Activated effector memory CD4-positive, alpha-beta T cell treated with anti-CD3 and anti-CD28 coated beads, Interleukin-2, amount 50 U/mL, for 16 hours (primary cell): ENCODE measurements around the gene MMAB.

Source experiments
- DNase-seq: peaks from one replicate; pipeline ENCODE4 v3.0.0-alpha.2; 2020

MMAB gene

DNA sequence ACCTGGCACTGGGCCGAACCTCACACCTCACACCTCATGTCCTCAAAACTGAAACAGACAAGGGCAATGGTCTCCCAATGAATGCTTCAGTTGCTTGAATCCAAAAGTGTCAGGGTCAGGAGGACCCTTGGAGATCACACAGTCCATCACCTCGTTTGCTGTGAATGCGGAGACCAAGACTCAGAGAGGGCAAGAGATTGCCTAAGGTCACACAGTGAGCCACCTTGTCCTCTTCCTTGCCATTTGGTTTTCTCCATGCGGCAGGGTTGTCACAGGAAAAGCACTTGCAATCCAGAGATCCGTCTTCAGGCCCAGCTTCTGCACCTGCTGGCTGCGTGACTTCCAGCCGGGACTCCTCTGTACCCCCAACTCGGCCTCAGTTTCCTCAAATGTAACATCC, 28.3 kb upstream of the MMAB start:
- DNase-seq = no peak

DNA sequence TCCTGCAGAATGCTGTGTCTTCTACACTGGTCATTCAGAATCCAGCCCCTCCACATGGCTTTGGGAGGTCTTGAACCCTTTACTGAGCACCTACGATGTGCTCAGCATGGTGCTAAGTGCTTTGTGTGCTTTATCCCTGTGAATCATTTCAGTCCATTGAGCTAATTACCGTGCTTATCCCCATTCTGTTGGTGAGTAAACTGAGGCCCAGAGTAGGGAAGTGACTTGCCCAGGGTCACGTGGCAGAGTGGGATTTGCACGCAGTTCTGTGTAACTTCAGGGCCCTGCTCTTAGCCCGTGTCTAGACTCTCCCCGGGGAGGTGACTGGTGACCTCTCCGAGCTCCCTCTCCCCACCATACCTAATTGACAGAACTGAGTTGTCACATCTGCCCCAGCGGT, 27.7 kb upstream of the MMAB start:
- DNase-seq = no peak

DNA sequence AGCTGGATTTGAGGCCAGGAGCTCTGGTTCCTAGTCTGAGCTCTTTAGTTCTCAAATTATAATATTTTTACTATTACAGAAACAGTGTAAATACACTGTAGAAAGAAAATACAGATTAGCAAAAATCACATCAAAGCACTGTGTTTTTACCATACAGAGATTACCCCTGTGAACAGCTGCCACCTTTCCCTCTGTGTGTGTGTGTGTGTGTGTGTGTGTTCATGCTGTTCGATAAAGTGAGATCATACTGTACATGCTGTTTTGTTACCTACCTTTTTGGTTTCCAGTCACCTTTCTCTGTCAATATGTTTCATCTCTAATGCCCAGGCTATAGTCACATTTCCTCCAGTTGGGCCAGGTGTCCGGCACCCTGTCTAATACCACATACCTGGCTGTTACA, 27.2 kb upstream of the MMAB start:
- DNase-seq = no peak

DNA sequence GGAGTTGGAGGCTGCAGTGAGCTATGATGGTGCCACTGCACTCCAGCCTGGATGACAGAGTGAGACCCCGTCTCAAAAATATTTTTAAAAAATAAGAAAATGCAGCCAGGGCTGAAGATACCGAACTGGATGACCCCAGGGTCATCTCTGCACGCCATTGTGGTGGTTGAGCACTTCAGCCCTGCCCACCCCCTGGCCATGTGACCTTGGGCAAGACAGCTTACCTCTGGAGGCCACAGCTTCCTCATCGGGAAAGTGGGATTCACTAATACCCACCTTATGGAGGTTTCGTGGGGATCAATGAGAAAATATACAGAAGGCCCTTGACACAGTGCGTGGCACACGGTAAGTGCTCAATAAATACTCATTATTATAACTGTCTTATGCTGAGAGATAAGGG, 25.8 kb upstream of the MMAB start:
- DNase-seq = no peak

DNA sequence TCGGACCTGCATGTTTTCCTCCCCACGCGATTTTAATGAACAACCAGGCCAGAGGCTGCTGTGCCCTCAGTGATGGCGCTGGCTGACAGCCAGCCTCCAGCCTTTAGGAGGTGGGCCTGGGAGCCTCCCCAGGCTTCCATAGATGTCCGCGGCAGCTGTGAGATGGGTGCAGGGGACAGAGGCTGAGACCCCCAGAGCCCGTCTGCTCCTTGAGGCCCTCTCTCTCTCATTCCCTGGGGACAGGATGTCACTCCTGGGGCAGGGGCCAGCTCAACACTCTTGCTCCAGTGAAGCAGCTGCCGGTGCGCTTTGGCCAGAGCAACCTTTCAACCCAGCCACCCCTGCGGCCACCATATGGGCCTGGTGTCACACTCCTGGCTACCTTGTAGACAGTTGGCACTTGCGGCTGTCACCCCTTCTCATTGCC, 25.1 kb upstream of the MMAB start:
- no peak for DNase-seq

DNA sequence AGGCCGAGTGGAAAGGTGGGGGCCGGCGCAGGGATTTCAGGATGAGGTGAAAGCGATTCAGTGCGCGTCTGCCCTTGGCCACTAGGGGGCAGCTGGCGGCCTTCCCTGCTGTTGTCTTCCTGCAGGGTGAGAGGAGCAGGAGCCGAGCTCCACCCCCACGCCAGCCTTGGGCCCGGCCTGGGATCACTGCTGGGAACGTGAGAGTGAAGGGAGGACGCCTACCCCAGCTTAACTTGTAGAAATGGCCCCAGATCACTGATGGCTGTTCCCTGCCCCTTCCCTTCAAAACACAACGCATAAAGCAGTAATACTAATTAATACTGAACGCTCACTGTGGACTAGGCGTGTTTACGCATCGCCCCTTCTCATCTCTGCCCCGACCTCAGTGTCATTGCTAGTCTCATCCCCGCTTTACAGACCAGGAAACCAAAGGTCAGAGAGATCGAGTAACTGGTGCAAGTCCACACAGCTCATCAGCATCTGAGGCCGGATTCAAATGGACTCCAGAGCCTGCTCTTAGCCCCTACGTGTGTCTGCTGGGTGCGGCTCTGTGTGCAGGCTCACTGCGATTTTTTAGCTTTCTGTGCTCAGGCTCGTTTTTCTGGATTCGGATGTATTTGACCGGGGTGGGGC, 24.6 kb upstream of the MMAB start:
- peak; percentile 87 for DNase-seq

DNA sequence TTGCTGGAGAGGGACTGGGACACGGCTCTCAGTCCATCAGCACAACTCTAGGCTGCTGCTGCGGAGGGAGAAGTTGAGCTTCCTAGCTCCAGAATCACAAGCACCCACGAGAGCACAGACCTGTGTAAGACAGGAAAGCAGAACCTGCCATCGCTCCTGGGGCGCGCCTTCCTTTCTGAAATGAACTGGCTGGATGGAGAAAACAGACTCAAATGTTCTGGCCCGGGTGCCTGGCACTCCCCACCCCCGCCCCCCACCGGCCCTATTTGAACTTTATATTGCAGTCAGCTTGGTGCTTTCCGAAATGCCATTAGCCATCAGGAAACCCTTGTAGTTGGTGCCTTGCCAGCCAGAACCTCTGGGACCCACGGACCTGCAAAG, 24.1 kb upstream of the MMAB start:
- DNase-seq = no peak

DNA sequence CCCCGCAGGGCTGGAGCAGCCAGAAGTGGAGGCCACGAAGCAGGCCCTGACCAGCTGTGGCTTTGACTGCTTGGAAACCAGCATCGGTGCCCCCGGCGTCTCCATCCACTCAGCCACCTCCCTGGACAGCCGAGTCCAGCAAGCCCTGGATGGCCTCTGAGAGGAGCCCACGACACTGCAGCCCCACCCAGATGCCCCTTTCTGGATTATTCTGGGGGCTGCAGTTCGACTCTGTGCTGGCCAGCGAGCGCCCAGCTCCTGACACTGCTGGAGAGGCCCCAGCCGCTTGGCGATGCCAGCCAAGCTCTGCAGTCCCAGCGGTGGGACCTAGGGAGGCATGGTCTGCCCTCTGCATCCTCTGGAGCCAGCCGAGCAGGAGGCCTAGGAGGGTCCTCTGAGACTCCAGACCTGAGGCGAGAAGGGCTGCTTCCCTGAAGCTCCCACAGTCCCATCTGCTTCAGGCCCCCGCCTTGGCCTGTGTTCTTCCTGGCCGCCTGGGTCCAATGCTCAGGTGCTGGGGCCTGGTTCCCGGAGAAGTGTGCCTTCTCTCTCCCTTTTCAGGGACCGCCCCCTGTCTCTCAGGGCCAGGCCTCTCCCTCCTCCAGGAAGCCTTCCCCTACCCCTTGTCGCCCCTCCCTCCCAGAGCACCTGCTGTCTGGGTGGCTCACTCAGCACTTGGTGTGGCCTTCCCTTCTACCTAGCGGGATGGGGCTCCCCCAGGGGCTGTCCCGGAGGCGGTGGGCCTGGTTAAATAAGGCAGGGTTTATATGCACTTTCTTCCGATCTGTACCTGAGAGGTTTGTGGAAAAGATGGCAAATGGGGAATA, 23.3 kb upstream of the MMAB start:
- no peak for DNase-seq

DNA sequence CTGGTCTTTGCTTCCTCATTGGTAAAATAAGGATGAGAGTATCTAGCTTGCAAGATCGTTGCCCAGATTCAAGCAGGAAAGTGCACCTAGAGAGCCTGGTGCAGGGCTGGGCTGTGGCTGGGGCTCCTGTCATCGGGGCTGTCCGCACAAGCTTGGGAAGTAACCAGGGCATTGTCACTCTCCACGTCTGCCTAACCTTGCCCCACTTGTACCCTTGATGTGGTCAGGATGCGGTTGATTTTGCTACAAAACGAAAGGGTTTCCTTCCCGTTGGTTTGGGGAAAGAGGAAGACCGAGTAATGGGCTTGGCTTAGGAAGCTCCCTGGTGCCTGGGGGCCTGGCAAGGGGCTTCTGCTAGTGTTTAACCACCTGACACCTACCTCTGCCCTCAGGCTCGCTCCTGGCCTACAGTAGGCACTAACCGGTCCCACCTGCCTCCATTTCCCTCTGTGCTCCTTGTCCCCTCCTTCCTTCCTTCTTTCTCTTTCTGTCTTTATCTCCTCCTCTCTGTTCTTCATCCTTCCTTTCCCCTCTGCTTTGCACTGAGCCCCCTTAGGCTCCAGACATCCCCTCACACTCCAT, 22.1 kb upstream of the MMAB start:
- DNase-seq = peak; percentile 64

DNA sequence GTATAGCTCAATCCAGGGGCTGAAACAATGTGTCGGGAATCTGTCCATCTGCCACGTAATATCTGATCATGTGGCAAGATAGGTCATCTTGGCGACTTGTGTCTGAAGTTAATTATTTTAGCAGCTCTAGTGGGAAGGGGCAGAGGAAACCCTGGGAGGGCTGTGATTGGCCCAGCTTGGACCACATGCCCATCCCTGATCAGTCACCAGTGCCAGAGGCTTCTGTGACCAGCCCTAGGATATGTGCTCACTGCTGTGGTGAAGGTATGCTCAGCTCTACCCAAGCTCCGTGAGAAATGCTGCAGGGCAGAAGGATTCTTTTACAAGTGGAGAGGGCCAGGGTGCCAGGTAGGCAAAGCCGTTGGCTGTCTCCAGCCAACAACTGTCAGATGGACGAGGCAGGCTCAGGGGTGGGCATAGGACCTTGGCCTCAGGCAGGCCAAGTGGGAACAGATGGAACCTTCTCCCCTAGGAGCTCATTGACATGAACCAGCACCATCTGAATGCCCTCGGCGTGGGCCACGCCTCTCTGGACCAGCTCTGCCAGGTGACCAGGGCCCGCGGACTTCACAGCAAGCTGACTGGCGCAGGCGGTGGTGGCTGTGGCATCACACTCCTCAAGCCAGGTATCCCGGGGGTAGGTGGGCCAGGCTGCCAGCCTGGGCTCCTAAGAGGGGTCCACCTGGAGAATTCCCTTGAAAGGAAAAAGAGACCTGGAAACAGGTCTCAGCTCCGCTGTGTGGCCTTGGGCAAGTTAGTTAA, 21.4 kb upstream of the MMAB start:
- DNase-seq = no peak

DNA sequence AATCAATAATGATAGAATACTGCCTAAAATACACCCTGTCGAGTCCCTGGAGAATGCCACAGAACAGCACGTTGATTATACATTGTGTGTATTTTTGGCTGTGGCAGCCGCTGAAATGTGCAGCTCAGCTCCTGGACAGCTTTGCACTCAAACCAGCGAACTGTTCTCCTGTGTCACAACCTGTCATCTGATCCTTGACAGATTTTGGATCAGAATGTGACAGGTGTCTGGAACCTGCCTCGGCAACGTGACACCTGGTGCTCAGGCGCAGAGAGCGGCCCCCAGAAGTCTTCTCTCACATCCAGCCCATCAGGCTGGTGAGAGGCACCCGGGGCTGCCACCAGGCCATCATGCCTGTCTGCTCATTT, 19.6 kb upstream of the MMAB start:
- no peak for DNase-seq

DNA sequence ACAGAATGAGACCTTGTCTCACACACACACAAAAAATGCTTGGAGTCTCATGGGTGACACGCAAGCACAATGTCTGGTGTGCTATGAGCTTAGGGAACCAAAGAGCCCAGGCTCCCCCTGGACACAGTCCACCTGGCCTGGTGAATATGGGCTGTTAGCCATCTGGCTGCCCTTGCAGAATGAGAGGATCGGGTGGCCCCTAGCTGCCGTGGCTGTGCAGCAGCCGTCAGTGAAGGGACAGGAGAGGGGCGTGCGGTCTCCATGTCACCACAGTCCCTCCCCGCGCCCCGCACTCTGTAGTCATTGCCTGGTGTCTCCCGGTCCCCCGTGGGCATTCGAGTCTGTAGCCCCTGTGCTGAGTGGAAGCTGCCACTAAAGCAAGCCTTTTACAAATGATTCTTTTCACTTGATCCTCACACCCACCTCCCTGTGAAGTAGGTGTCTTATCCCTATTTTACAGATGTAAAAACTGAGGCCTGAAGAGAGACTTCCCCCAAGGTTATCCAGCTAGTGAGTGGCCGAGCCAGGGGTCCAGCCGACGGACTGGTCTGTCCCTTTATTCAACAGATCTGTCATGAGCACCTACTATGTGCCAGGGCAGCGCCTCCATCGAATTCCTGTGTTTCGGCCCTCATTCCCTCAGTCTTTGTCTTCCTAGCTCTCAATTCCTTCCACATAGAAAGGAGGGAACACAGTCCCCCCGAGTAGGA, 19.0 kb upstream of the MMAB start:
- no peak for DNase-seq

DNA sequence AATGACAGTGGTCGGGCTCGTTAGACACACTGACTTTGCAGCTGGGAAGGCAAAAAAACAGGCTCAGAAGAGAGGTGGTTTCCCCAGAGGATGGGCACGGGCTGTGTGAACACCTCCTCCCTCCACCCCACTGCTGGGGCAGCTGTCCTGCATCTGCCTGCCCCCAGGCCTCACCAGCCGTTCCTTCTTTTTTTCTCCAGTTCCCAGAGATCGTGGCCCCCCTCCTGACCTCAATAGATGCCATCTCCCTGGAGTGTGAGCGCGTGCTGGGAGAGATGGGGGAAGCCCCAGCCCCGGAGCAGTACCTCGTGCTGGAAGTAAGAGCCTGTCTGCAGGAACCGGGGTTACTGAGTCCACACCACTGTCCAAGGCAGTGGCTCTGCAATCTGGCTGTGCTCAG, 17.7 kb upstream of the MMAB start:
- no peak for DNase-seq

DNA sequence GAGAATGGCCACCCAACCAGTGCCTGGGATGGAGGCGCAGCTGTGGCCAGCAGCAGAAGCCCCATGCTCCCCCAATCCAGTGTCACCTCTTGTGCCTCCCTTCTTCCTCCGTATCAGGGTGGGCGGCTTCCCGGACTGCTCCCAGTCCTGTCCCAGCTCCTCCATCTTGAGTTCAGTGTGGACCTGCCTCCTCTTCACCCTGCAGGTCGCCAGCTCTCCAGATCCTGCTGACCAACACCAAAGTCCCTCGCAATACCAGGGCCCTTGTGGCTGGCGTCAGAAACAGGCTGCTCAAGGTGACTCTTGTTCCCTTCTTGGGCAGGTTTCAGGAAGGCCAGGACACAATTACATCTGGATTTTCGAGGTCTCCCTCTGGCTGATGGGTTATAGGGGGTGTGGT, 17.3 kb upstream of the MMAB start:
- DNase-seq = no peak

DNA sequence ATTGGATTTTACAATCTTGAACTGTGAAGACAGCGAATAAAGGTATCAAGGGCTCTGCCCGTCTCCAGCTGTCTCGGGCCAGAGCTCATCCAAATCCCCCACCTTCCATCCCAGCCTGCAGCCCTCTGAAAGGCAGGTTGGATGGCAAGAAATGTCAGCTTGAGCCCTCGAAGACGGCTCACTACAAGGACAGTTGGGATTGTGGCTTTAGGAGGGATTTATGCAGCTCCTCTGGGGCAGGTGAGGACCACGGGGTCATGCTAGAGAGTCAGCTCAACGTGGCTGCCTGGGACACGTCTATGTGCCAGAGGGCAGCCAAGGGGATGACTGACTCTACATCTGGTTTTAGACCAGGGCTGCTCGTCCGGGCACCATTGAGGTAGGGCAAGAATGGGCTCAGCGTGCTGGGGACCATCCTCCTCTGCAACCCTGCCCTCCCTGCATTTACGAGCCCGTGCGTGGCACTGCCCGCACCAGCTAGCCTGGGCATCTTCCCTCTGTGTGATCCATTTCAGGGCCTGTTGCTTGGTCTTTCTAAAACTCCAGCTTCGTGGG, 16.5 kb upstream of the MMAB start:
- DNase-seq = no peak

DNA sequence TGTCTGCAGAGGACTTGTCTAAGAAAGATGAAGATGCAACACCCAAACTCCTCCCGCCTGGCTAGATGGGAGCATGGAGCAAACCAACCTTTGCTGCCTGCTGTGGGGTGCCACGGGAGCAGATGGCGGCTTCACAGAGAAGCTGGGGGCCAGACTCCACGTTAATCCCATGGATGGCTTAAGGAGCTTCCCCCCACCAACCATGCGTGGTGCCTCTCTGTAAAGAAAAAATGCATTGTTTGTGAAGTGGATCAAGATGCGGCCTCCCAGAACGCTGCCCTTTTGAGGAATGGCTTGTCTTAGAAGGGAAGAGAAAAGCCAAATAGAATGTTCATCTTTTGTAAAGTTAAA, 15.9 kb upstream of the MMAB start:
- DNase-seq = no peak

DNA sequence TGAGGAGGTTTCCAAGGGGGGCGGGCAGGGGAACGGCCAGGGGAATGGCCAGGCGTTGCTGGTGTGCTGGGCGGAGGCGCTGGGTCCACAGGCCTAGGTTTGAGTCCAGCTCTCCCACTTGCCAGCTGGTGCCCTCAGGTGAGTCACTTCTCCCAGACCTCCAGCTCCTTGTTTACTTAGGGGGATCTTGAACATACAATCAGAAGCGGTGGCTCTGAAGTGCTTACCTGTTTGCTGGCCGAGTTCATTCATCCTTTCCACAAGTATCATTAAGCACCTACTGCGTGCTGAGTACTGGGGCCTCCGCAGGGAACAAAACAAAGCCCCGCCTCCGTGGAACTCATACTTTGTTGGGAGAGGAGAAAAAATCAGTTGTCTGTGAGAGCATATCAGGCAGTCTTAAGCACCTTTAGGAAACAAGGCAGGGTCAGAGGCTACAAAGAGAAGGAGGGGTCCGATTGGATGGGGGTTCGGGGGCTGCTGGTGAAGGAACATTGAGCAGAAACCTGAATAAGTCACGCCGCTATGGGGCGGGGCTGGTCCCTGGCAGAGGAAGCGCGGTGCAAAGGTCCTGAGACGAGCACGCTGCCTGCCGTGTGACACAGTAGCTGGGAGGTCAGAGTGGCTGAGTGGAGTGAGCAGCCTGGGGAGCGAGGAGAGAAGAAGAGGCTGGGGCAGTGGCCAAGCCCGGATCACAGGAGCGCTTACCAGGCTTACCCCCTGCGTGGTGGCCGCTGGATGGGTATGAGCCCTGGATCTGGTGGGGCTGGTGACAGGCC, 15.3 kb upstream of the MMAB start:
- no peak for DNase-seq

DNA sequence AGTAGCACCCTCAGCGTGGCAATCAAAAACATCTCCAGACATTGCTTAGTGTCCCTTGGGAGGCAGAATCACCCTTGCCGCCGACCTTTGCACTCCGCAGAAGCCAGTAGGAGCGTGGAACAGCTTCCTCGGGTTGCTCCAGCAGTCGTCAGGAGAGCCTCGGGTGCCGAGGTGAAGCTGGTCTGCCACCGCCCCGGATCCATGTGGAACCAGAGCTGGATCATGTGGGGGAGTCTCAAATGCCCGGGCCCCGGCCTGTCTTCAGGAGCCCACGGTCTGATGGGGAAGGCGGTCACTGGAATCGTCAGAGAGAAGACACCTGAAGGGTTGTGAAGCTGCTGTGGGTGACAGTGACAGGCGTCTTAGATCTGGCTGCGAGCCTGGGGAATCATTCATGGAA, 14.6 kb upstream of the MMAB start:
- no peak for DNase-seq

DNA sequence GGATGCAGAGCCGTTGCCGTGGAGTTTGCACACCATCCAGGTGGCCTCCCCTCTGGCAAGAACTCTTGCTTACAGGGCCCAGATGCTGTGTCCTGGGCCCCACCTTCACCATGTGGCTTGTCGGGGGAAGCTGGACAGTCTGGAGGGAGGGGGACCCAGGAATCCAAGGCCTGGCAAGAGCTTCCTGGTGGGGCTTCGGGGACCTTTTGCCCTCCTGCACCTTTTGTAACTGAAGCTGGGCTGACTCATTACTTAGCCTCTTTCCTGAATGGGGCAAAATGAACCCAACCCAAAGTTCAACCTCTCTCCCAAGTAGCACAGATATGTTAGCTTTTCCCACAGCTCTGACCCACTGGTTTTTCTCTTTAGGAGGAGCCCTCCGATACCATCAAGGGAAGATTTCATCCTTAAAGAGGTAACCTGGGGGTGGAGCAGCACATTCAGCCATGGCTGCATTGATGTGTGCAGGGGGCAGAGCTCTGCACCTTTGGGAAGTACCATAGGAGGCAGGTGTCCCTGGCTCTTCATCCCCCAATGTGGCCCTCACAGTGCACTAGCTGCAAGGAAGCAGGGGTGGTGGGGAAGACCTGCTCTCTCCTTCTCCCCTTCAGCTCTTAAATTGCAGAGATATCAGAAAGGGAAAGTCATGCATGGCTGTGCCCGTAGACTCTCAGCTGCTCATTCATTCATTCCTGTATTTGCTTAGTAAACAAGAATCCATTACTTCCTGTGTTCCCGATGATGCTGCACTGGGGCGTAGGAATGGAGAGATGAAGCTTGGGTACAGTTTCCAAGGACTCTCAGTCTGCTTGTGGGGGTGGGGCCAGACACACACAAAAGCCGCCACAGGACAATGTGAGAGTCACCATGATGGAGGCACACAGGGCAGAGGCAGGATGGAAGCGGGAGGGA, 13.3 kb upstream of the MMAB start:
- DNase-seq = no peak

DNA sequence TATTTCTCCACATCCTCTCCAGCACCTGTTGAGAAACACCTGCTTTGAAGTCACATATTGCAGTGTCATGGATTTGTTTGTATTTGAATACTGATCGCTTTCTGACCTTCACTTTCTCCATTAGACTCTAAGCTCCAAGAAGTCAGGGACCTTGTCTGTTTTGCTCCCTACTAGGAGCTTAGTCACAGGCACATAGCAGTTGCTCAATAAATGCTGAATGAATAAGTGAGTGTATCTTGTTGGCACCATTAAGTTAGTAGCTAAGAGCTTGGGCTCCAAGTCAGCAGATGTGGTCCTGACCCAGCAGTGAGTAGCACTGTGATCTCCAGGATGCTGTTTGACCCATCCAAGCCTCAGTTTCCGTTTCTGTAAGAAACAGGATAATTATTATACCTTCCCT, 10.4 kb upstream of the MMAB start:
- DNase-seq = no peak

DNA sequence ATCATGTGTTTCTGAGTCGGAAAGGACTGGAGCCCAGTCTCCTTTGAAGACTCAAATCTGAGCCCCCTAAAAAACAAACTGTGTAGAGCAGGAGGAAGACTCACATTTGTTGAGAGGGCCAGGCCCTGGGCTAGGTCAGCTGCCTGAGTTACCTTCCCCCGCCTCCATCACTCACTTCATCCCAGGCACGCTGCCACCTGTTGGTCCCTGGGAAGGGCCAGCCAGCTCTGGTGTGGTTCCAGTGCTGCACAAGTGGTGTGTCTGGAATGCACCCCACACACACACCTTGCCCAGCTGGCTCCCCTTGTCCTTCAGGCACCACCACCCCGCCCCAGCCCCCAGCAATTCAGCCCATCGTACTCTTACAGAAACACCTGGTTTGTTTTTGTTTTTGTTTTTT, 9.3 kb upstream of the MMAB start:
- no peak for DNase-seq
